Epithelial cell of proximal tubule (primary cell): ENCODE data around the gene RRP36. TPM values are rescaled to one million over a fixed set of nuclear protein-coding genes. Genes with fewer than 3 reads are reported as not detected.
A peak's percentile ranks its signal among the peaks of the same experiment; 100 is the strongest.

Source experiments
- DNase-seq: peaks from one replicate; pipeline ENCODE4 v3.0.0-alpha.2; 2011; ENCODE audit warnings: low read depth
- H3K4me3 ChIP-seq: 2 replicates; pipeline ENCODE4 v1.5.1; 2011; ENCODE audit warnings: low read depth, mild to moderate bottlenecking, low read length
- CTCF ChIP-seq: conservative IDR thresholded peaks from 2 replicates; pipeline ENCODE4 v1.5.1; 2012; ENCODE audit warnings: low read depth, mild to moderate bottlenecking, low read length
- total RNA-seq: library from RNA; depleted of rRNA; stranded (reverse); fragments of >200 nt; gene quantifications from 2 replicates; pipeline ENCODE4 v1.2.3, GENCODE V29; 2015

Gene RRP36
- total RNA-seq, 1 donor from 2014 or later: 71.2 TPM

- no peak for TF ChIP-seq CTCF
- no peak for DNase-seq
- H3K4me3 ChIP-seq: no peak overlapping the region
Measured at GRCh38 chr6:43045371-43045930, 24.0 kb downstream of the RRP36 start.

GRCh38 chr6:43047998-43048397, 26.6 kb downstream of the RRP36 start:
- no peak for TF ChIP-seq CTCF
- no peak for DNase-seq
- H3K4me3 ChIP-seq: no peak overlapping the region

- TF ChIP-seq CTCF: no peak
- no peak overlapping the region for H3K4me3 ChIP-seq
- DNase-seq: no peak
Measured at GRCh38 chr6:43050981-43051380, 29.6 kb downstream of the RRP36 start.

- peak overlapping the region; percentile 72 for H3K4me3 ChIP-seq
- DNase-seq: no peak
- TF ChIP-seq CTCF: no peak
Measured at GRCh38 chr6:43052225-43052841, 30.9 kb downstream of the RRP36 start.

GRCh38 chr6:43052842-43053544, 31.6 kb downstream of the RRP36 start:
- no peak for DNase-seq
- peak overlapping the region; percentile 72 for H3K4me3 ChIP-seq
- no peak for TF ChIP-seq CTCF

- no peak for DNase-seq
- peak within 1 kb of the TSS; percentile 72 for H3K4me3 ChIP-seq
- TF ChIP-seq CTCF: no peak
Measured at GRCh38 chr6:43053545-43054205, 32.3 kb downstream of the RRP36 start, which contains the start of gene CUL7. Gene CUL7 (minus strand): TSS chr6:43053851. CDS start chr6:43052788, 1,063 bp downstream.
